Prostate gland (tissue), 2 donors: ENCODE measurements around the gene PXDC1. TPM values are rescaled to one million over a fixed set of nuclear protein-coding genes. Genes with fewer than 3 reads are reported as not detected.
A peak's percentile ranks its signal among the peaks of the same experiment; 100 is the strongest.

Experiments
- DNase-seq: peaks from one replicate; pipeline ENCODE4 v3.0.0-alpha.2; 2019; ENCODE audit warnings: low spot score
- H3K27ac ChIP-seq, 2 donors: fragments of 200-600 bp; sonication (generic); 2 replicates each; pipeline ENCODE4 v1.5.1; 2017 to 2019
- H3K27me3 ChIP-seq: fragments of 200-600 bp; sonication (generic); replicated peaks from 2 replicates; pipeline ENCODE4 v1.5.1; 2019; ENCODE audit not compliant: insufficient read depth
- H3K36me3 ChIP-seq, 2 donors: fragments of 200-600 bp; sonication (generic); 1 replicate in 1 of 2; 2 replicates in 1 of 2; pipeline versions ENCODE4 v1.5.1 to v1.8.1; 2017 to 2019
- H3K4me1 ChIP-seq: fragments of 200-600 bp; sonication (generic); replicated peaks from 2 replicates; pipeline ENCODE4 v1.5.1; 2019
- H3K4me3 ChIP-seq, 2 donors: fragments of 200-600 bp; sonication (generic); 2 replicates each; pipeline ENCODE4 v1.5.1; 2017 to 2019
- H3K9me3 ChIP-seq: fragments of 200-600 bp; sonication (generic); 2 replicates; pipeline ENCODE4 v1.5.1; 2017
- POLR2A ChIP-seq: fragments of 450-650 bp; IDR thresholded peaks from one replicate; pipeline ENCODE4 v1.6.1; 2016; ENCODE audit warnings: antibody characterized with exemption, mild to moderate bottlenecking
- POLR2AphosphoS5 ChIP-seq: sonication (generic); formaldehyde crosslinking; IDR thresholded peaks from one replicate; pipeline ENCODE4 v1.6.1; 2017; ENCODE audit warnings: antibody characterized with exemption
- WGBS: methylation state at CpG from one replicate; pipeline ENCODE4 v1.1.5; 2018; 5-methylcytosine and 5-hydroxymethylcytosine counted together
- intact Hi-C: fragments of 100-400 bp; cut with DNase I; formaldehyde crosslinking; loops from one replicate; pipeline ENCODE4 v1.14.2; 2022
- total RNA-seq, 2 donors: library from RNA; depleted of rRNA; stranded (reverse); fragments of >200 nt; gene quantifications; one replicate each; pipeline ENCODE4 v1.1.0, GENCODE V29; 2016
- TF ChIP-seq, protein P1 (sequence below), 4 experiments: fragments of 200-600 bp in 2 of 4; fragments of 450-650 bp in 2 of 4; sonication (generic) in 2 of 4; IDR thresholded peaks; 1 replicate in 3 of 4; 2 replicates in 1 of 4; pipeline ENCODE4 v1.5.1; 2016 to 2019; ENCODE audit warnings: antibody characterized with exemption in 4 of 4, mild to moderate bottlenecking in 2 of 4, moderate library complexity in 2 of 4

PXDC1 gene
- total RNA-seq, 2 donors from 2014 or later, result 40.5 to 59.5 TPM

DNA sequence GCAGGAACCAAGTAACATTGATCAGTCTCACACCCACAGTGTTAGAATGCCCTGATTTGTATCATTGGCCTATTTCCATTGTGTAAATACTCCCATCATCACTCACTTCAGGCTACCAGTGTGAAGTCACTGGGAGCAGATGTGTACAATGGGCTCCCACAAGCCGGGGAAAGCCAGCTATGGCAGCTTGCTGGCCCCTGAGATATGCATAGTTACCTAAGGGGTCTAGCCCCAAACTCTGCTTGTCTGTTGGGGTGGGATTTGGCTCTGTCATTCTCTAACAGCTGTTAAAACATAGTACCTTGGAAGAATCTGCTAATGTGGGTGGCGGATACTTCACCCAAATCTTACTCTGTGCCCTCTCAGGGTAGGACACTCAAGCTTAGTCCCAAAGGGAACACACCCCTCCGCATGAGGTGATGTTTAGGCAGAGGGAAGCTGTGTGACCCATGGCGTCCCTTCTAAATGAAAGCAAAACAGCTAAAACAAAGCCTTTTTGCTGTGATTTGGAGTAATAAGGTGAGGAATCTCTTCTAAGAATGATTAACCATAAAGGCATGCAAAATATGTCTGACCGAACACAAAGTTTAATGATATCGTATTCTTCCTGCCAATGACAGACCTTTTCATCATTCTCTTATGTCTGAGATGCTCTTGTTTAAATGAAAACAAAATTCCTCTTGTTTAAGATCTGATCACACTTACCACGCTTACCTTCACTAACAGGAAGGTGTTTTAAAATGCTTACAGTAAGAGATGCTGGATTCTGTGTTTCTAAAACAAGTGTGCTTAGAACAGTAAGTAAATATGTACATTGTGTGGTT is 45.9 kb upstream of the PXDC1 start:
- no peaks in the 10 kb centered on the region for H3K27me3 ChIP-seq
- 52% methylated on average over 7 of the region's 7 CpGs for WGBS
- DNase-seq, result no peak
- intact Hi-C loops, result no loop called here
- TF ChIP-seq POLR2A (no peak), POLR2AphosphoS5 (no peak)
- TF ChIP-seq, protein P1, sequence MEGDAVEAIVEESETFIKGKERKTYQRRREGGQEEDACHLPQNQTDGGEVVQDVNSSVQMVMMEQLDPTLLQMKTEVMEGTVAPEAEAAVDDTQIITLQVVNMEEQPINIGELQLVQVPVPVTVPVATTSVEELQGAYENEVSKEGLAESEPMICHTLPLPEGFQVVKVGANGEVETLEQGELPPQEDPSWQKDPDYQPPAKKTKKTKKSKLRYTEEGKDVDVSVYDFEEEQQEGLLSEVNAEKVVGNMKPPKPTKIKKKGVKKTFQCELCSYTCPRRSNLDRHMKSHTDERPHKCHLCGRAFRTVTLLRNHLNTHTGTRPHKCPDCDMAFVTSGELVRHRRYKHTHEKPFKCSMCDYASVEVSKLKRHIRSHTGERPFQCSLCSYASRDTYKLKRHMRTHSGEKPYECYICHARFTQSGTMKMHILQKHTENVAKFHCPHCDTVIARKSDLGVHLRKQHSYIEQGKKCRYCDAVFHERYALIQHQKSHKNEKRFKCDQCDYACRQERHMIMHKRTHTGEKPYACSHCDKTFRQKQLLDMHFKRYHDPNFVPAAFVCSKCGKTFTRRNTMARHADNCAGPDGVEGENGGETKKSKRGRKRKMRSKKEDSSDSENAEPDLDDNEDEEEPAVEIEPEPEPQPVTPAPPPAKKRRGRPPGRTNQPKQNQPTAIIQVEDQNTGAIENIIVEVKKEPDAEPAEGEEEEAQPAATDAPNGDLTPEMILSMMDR (IDR thresholded peaks at IDR 0.05), result no peak
- no peaks in the 10 kb centered on the region for H3K36me3 ChIP-seq
- H3K4me1 ChIP-seq, result no peaks in the 10 kb centered on the region
- no peaks in the 10 kb centered on the region for H3K9me3 ChIP-seq
- H3K4me3 ChIP-seq, result no peak overlapping the region
- no peak overlapping the region for H3K27ac ChIP-seq

DNA sequence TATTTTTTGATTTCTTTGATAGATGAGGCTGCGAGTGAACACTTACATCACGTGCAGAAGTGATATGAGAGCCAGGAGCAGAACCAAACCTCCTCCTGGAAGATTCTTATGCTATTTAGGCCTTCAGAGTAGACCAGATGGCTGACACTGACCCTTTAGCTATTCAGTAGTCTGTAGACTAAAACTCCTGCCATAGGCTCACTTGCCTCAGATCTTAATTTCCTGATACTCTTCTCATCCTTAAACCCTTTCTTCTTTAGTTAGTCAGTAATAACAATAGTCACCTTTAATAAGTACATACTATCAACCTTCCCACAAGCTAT is 45.2 kb upstream of the PXDC1 start:
- 45% methylated on average over 2 of the region's 2 CpGs for WGBS
- no peak for TF ChIP-seq POLR2A
- TF ChIP-seq, protein P1 (IDR thresholded peaks at IDR 0.05), result no peak
- no peak for TF ChIP-seq POLR2AphosphoS5
- Histone ChIP-seq H3K36me3 (no peaks in the 10 kb centered on the region), H3K27ac (no peak overlapping the region), H3K9me3 (no peaks in the 10 kb centered on the region), H3K4me1 (no peaks in the 10 kb centered on the region), H3K27me3 (no peaks in the 10 kb centered on the region), H3K4me3 (no peak overlapping the region)
- intact Hi-C loops, result no loop called here
- DNase-seq, result no peak

DNA sequence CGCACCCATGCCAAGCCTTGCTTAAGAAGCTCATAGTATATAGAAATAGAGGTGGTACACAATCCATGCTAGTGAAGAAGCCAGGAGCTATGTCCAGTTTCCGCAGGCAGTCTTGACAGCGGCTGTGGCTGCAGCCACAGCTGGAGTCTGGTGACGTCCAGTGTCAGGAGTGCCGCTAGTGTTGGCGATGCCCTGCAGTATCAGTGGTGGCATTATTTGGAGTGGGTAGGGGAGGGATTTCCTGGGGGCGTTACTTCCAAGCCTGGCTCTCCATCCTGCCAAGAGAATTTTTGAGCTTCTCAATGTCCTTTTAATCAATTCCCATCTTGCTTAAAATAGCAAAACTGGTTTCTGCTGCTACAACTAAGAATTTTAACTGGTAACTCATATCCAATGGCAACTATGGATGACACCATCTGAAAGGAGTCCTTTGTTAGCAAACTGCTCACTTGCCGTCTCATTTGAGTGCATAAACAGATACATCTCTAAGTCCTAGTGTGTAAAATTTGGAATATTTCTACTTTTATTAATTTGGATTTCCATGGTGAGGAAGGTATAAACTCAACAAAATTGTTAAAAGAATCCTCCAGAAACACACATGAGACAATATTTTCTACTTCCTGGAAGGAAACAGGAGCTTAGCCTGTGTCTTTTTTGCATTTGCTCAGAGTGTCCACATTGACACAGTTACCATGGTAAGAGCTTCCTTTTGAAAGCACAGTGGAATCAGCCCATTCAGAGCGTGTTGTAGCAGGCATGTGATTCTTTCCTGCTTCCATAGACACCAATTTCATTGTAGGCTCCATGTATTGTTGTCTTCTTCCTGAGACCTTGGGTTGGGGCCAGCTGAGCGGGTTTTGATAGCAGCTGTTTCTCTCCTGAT is 44.6 kb upstream of the PXDC1 start:
- Histone ChIP-seq H3K4me3 (no peak overlapping the region), H3K36me3 (no peaks in the 10 kb centered on the region), H3K27ac (no peak overlapping the region), H3K27me3 (no peaks in the 10 kb centered on the region), H3K9me3 (no peaks in the 10 kb centered on the region), H3K4me1 (no peaks in the 10 kb centered on the region)
- no peak for DNase-seq
- intact Hi-C loops, result no loop called here
- TF ChIP-seq POLR2AphosphoS5 (peak; percentile 32), POLR2A (no peak)
- 48% methylated on average over 10 of the region's 10 CpGs for WGBS

DNA sequence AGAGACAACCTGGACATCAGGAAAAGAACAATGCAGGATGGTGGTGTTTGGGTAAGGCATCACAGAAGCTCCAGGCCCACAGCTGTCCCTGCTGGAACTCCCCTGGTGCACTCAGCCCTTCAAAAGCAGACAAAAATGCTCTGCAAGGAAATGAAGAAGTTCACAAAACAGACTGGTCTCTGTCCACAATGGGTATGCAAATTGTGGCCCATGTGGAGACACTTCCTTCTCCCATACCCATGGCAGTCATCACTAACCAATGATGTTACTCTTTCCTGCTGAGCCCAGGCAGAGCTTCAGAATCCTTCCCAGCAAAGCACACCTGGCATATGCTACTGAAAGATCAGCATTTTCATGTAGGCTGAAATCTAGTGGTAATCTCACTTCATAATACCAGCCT is 42.6 kb upstream of the PXDC1 start:
- H3K4me1 ChIP-seq, result no peaks in the 10 kb centered on the region
- no peak for TF ChIP-seq POLR2AphosphoS5
- no peak for DNase-seq

DNA sequence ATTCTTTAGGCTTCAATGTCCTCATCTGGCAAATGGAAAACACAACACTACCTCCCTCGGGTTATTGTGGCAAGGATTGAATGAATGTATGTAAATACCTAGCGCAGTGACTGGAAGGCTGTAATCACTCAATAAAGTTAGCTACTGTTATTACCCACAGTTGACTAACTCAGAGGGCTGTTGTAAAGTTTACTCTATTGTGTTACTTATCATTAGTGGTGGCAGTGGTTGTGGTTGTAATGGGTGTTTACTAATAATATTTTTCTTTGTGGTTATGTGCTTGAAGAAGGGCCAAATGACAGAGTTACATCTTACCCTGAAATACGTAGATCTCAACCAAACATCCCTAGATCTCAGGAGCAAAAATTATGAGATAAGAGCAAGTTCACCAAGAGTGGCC is 42.0 kb upstream of the PXDC1 start:
- Histone ChIP-seq H3K27ac (no peak overlapping the region), H3K4me1 (no peaks in the 10 kb centered on the region), H3K4me3 (no peak overlapping the region), H3K36me3 (no peaks in the 10 kb centered on the region), H3K9me3 (no peaks in the 10 kb centered on the region), H3K27me3 (no peaks in the 10 kb centered on the region)
- DNase-seq, result no peak
- intact Hi-C loops, result no loop called here
- TF ChIP-seq POLR2AphosphoS5, result no peak
- no peak for TF ChIP-seq POLR2A
- TF ChIP-seq, protein P1 (IDR thresholded peaks at IDR 0.05), result no peak
- 91% methylated on average over 3 of the region's 3 CpGs for WGBS

More for the DNA sequence above, 42.6 kb upstream of the PXDC1 start:
- Histone ChIP-seq H3K27ac (no peak overlapping the region), H3K4me3 (no peak overlapping the region), H3K27me3 (no peaks in the 10 kb centered on the region), H3K36me3 (no peaks in the 10 kb centered on the region), H3K9me3 (no peaks in the 10 kb centered on the region)
- intact Hi-C loops, result no loop called here
